Ovary (tissue), 9 donors: ENCODE measurements around the gene DAGLA. TPM values are rescaled to one million over a fixed set of nuclear protein-coding genes. Genes with fewer than 3 reads are reported as not detected.

ENCODE experiments used
- DNase-seq, 5 donors: peaks; one replicate each; pipeline ENCODE4 v3.0.0-alpha.2; 2019 to 2020
- H3K27ac ChIP-seq, 2 donors: fragments of 200-600 bp; one replicate each; pipeline versions ENCODE4 v1.5.1 to v1.8.0; 2019 to 2022
- H3K27me3 ChIP-seq: fragments of 200-600 bp; one replicate; pipeline ENCODE4 v1.8.0; 2022
- H3K36me3 ChIP-seq: fragments of 200-600 bp; sonication (generic); one replicate; pipeline ENCODE4 v1.5.1; 2019
- H3K4me1 ChIP-seq: one replicate; pipeline ENCODE4 v1.8.1; 2013; ENCODE audit warnings: mild to moderate bottlenecking, moderate library complexity; ENCODE audit not compliant: insufficient read depth
- H3K4me3 ChIP-seq: fragments of 200-600 bp; sonication (generic); one replicate; pipeline ENCODE4 v1.5.1; 2017
- H3K9me3 ChIP-seq, 2 donors: fragments of 200-600 bp in 1 of 2; sonication (generic) in 1 of 2; one replicate each; pipeline versions ENCODE4 v1.5.1 to v1.8.1; 2013 to 2019; ENCODE audit warnings: mild to moderate bottlenecking in 1 of 2, moderate library complexity in 1 of 2
- CTCF ChIP-seq, 3 donors: fragments of 450-650 bp in 2 of 3; fragments of 200-600 bp in 1 of 3; IDR thresholded peaks; one replicate each; pipeline versions ENCODE4 v1.5.1 to v1.8.0; 2016 to 2022; ENCODE audit warnings: antibody characterized with exemption in 3 of 3, mild to moderate bottlenecking in 1 of 3
- EP300 ChIP-seq: sonication (generic); formaldehyde crosslinking; IDR thresholded peaks from one replicate; pipeline ENCODE4 v1.6.1; 2017; ENCODE audit warnings: antibody characterized with exemption
- POLR2A ChIP-seq: fragments of 450-650 bp; IDR thresholded peaks from one replicate; pipeline ENCODE4 v1.6.1; 2017; ENCODE audit warnings: antibody characterized with exemption, mild to moderate bottlenecking, moderate library complexity
- WGBS, 3 donors: extraction: QIAGEN DNeasy Blood & Tissue Kit in 1 of 3; methylation state at CpG; one replicate each; pipeline versions ENCODE4 v1.1.5 to v1.1.7; 2013 to 2017; 5-methylcytosine and 5-hydroxymethylcytosine counted together
- intact Hi-C, 4 donors: fragments of 100-400 bp; cut with DNase I; formaldehyde crosslinking; loops; one replicate each; pipeline versions ENCODE4 v1.11.0 to v1.15.1; 2022 to 2023
- polyA plus RNA-seq, 2 donors: library from polyadenylated mRNA; stranded (reverse); fragments of 200-250 nt in 1 of 2; fragments of 350-450 nt in 1 of 2; fragmentation: Illumina TruSeq in 1 of 2; extraction: RNeasy Lipid Tissue Mini Kit (QIAGEN cat#74804) in 1 of 2; gene quantifications; one replicate each; pipeline ENCODE4 v1.2.3, GENCODE V29; 2013 to 2014
- total RNA-seq, 7 donors: library from RNA; depleted of rRNA in 2 of 7; stranded (reverse); fragments of >200 nt in 2 of 7; fragmentation: NEBNext Ultra II Directional in 3 of 7; extraction: Animal tissue kit (Norgen Biotek cat#: 25700) in 3 of 7; gene quantifications; one replicate each; pipeline versions ENCODE4 v1.1.0 to v1.2.4, GENCODE V29; 2016 to 2023
- donor health status: DM: no; HTN: no; CAD: no; lungs with moderate emphysema.
- donor health status: DM: no; HTN: no; CAD: no.
- donor health status: Bipolar disorder and iron deficiency.
- donor health status: DM: yes; HTN: yes; CAD: no.
- donor health status: DM: no; HTN: no; CAD: no.
- donor health status: DM: yes; HTN: yes; CAD: no.

Gene DAGLA
- total and polyA plus RNA-seq, 9 donors: 0.40 to 4.4 (median 1.5) TPM

GRCh38 chr11:61781585-61781984 lies 101.4 kb downstream of the DAGLA start:
- intact Hi-C loops: no loop called here
- WGBS, 3 donors: 71 to 83% (median 77%) methylated on average over 5 of the region's 5 CpGs

DNA sequence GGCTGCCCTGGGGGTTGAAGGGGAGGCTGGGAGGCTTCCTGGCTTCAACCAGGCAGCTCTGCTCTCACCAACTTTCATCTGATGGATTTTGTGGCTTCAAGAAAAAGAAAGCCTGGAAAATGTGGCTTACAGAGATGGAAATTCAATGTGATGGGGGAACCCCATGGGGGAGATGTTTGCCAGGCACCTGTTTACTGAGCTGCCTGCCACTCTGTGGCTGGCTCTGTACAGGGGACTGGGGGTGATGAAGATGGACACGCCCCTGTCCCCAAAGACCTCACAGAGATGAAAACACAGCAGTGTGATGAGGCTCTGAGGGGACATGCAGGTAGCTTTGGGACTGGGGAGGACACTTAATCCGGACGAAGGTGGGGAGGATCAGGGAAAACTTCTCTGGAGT lies 102.1 kb downstream of the DAGLA start:
- intact Hi-C loops: no loop called here
- WGBS, 3 donors: 85 to 94% (median 87%) methylated on average over 3 of the region's 3 CpGs

More at GRCh38 chr11:61781585-61781984, 101.4 kb downstream of the DAGLA start:
- DNase-seq: no peak
- Histone ChIP-seq H3K27ac (no peak overlapping the region), H3K9me3 (no peaks in the 10 kb centered on the region), H3K36me3 (no peaks in the 10 kb centered on the region), H3K4me1 (peaks cover 7% of the 10 kb centered on the region), H3K4me3 (no peak overlapping the region), H3K27me3 (no peaks in the 10 kb centered on the region)
- TF ChIP-seq CTCF (IDR thresholded peaks at IDR 0.05): no peak
- no peak for TF ChIP-seq EP300
- TF ChIP-seq POLR2A: no peak

DNA sequence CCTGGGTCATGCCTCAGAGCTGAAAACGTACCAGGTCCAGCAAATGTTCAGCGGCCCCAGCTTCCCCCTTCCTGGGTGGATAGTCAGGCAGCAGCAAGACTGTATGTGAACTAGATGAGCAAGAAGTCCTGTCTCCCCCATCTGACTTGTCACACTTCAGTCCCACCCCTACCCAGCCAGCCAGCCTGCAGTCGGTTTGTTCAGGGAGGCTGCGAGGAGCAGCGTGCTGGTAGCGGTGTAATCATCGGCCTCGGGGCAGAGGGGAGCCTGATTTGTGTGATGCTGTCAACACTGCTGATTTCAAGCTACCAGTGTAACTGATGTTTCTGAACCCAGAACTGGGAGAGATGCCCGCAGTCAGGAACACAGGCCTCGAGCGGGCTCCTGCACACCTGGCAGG lies 102.7 kb downstream of the DAGLA start:
- Histone ChIP-seq H3K4me3 (no peak overlapping the region), H3K4me1 (peaks cover under 1% of the 10 kb centered on the region), H3K9me3 (no peaks in the 10 kb centered on the region), H3K36me3 (no peaks in the 10 kb centered on the region), H3K27me3 (no peaks in the 10 kb centered on the region), H3K27ac (no peak overlapping the region)
- 74 to 85% (median 81%) methylated on average over 11 of the region's 11 CpGs for WGBS, 3 donors
- intact Hi-C loops: no loop called here
- DNase-seq: no peak
- TF ChIP-seq CTCF (IDR thresholded peaks at IDR 0.05) (no peak), EP300 (no peak), POLR2A (no peak)

More for the DNA sequence above, 102.1 kb downstream of the DAGLA start:
- TF ChIP-seq POLR2A (no peak), CTCF (IDR thresholded peaks at IDR 0.05) (no peak), EP300 (no peak)
- no peak overlapping the region for H3K27ac ChIP-seq
- H3K4me3 ChIP-seq: no peak overlapping the region
- H3K4me1 ChIP-seq: peaks cover 3% of the 10 kb centered on the region
- no peaks in the 10 kb centered on the region for H3K36me3 ChIP-seq
- DNase-seq: no peak
- H3K9me3 ChIP-seq: no peaks in the 10 kb centered on the region
- H3K27me3 ChIP-seq: no peaks in the 10 kb centered on the region

- H3K4me1 ChIP-seq: no peaks in the 10 kb centered on the region
- WGBS, 3 donors: 41 to 49% (median 48%) methylated on average over 13 of the region's 13 CpGs
- no peaks in the 10 kb centered on the region for H3K9me3 ChIP-seq
- no peak for DNase-seq
- no peak overlapping the region for H3K27ac ChIP-seq
- H3K36me3 ChIP-seq: no peaks in the 10 kb centered on the region
- no peak for TF ChIP-seq CTCF (IDR thresholded peaks at IDR 0.05)
- TF ChIP-seq EP300: no peak
- no peak for TF ChIP-seq POLR2A
- intact Hi-C loops: no loop called here
- no peaks in the 10 kb centered on the region for H3K27me3 ChIP-seq
- H3K4me3 ChIP-seq: no peak overlapping the region
Measured at GRCh38 chr11:61783717-61784505, 103.7 kb downstream of the DAGLA start.
